ENCODE measurements around the gene FUT1. TPM values are rescaled to one million over a fixed set of nuclear protein-coding genes. Genes with fewer than 3 reads are reported as not detected.

Gene FUT1
- total and polyA plus RNA-seq, 4 donors = 0.48 to 6.8 (median 1.0) TPM

DNA sequence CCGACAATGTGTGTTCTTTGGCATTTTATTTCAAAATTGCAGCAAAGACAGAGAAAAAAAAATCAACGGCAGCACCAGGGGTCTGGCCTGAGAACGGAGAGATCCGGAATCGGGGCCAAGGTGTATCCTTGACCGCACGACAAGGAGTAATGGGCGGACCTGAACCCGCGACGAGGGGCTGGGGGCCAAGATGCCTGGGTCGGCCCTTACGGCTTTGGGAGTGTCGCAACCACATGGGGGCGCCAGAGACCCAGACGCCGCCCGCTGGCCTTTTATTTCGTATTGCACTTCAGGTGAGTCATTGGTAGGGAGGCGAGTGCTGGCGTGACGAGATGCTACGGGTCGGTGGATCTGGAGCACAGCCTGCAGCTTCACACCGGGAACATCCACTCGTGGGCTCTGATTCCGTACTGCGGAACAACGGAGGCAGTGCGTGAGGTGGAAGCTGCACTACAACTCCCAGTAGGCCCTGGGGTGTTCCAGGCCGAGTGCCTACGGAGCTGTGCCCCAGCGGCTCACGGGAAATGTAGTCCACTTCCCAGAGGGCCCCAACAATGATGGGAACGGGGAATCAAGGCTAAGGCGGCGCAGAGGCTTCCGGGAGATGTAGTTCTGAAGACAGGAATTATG, 42.7 kb upstream of the FUT1 start:
- peak; percentile 90 for DNase-seq (ENCODE audit: low spot score)
- Histone ChIP-seq H3K27me3 (ENCODE audit: control insufficient read depth in 4 of 4, insufficient read depth in 4 of 4, low read length in 3 of 4) (no peaks in the 10 kb centered on the region), H3K9ac (ENCODE audit: low read depth in 1 of 2, low read length in 2 of 2) (peak overlapping the region; percentile 10 to 51), H3K36me3 (ENCODE audit: control insufficient read depth in 4 of 4, insufficient read depth in 3 of 4, low read depth in 1 of 4, low read length in 3 of 4) (peaks cover 0 to 8% (median 0%) of the 10 kb centered on the region in 4 donors), H3K27ac (ENCODE audit: low read depth in 1 of 2, low read length in 2 of 2) (peak overlapping the region; percentile 72 to 81), H3K9me3 (ENCODE audit: control insufficient read depth in 4 of 4, low read length in 3 of 4) (no peaks in the 10 kb centered on the region), H3K4me3 (ENCODE audit: low read depth in 1 of 3, low read length in 3 of 3) (peak overlapping the region; percentile 43 to 77 (median 75)), H3K4me1 (ENCODE audit: control insufficient read depth in 4 of 4, insufficient read depth in 4 of 4, low read length in 3 of 4) (peaks cover 2 to 16% (median 11%) of the 10 kb centered on the region in 4 donors)
- 1% methylated on average over 38 of the region's 38 CpGs for WGBS
- TF ChIP-seq NR2F2 (IDR thresholded peaks at IDR 0.05) (peak; percentile 6), GABPA (IDR thresholded peaks at IDR 0.05 in 1 of 2, conservative IDR thresholded peaks at IDR 0.05 in 1 of 2) (peak in 1 of 2 donors; percentile 65), YY1 (IDR thresholded peaks at IDR 0.05) (peak; percentile 81), SP1 (IDR thresholded peaks at IDR 0.05) (peak; percentile 40), JUND (IDR thresholded peaks at IDR 0.05) (peak; percentile 65 to 78), RAD21 (IDR thresholded peaks at IDR 0.05) (peak; percentile 91 to 96), FOXA1 (IDR thresholded peaks at IDR 0.05) (no peak), FOXA2 (IDR thresholded peaks at IDR 0.05) (no peak), RXRA (IDR thresholded peaks at IDR 0.05) (peak in 1 of 2 donors; percentile 21)
- TF ChIP-seq, protein P1, sequence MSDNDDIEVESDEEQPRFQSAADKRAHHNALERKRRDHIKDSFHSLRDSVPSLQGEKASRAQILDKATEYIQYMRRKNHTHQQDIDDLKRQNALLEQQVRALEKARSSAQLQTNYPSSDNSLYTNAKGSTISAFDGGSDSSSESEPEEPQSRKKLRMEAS (IDR thresholded peaks at IDR 0.05) = no peak
- TF ChIP-seq, protein P2, sequence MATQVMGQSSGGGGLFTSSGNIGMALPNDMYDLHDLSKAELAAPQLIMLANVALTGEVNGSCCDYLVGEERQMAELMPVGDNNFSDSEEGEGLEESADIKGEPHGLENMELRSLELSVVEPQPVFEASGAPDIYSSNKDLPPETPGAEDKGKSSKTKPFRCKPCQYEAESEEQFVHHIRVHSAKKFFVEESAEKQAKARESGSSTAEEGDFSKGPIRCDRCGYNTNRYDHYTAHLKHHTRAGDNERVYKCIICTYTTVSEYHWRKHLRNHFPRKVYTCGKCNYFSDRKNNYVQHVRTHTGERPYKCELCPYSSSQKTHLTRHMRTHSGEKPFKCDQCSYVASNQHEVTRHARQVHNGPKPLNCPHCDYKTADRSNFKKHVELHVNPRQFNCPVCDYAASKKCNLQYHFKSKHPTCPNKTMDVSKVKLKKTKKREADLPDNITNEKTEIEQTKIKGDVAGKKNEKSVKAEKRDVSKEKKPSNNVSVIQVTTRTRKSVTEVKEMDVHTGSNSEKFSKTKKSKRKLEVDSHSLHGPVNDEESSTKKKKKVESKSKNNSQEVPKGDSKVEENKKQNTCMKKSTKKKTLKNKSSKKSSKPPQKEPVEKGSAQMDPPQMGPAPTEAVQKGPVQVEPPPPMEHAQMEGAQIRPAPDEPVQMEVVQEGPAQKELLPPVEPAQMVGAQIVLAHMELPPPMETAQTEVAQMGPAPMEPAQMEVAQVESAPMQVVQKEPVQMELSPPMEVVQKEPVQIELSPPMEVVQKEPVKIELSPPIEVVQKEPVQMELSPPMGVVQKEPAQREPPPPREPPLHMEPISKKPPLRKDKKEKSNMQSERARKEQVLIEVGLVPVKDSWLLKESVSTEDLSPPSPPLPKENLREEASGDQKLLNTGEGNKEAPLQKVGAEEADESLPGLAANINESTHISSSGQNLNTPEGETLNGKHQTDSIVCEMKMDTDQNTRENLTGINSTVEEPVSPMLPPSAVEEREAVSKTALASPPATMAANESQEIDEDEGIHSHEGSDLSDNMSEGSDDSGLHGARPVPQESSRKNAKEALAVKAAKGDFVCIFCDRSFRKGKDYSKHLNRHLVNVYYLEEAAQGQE (IDR thresholded peaks at IDR 0.05) = peak; percentile 19
- TF ChIP-seq, protein P3, sequence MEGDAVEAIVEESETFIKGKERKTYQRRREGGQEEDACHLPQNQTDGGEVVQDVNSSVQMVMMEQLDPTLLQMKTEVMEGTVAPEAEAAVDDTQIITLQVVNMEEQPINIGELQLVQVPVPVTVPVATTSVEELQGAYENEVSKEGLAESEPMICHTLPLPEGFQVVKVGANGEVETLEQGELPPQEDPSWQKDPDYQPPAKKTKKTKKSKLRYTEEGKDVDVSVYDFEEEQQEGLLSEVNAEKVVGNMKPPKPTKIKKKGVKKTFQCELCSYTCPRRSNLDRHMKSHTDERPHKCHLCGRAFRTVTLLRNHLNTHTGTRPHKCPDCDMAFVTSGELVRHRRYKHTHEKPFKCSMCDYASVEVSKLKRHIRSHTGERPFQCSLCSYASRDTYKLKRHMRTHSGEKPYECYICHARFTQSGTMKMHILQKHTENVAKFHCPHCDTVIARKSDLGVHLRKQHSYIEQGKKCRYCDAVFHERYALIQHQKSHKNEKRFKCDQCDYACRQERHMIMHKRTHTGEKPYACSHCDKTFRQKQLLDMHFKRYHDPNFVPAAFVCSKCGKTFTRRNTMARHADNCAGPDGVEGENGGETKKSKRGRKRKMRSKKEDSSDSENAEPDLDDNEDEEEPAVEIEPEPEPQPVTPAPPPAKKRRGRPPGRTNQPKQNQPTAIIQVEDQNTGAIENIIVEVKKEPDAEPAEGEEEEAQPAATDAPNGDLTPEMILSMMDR (IDR thresholded peaks at IDR 0.05; ENCODE audit: low read depth, low read length, missing input control) = peak; percentile 78
- TF ChIP-seq, protein P4, sequence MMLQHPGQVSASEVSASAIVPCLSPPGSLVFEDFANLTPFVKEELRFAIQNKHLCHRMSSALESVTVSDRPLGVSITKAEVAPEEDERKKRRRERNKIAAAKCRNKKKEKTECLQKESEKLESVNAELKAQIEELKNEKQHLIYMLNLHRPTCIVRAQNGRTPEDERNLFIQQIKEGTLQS (IDR thresholded peaks at IDR 0.05) = peak; percentile 67

DNA sequence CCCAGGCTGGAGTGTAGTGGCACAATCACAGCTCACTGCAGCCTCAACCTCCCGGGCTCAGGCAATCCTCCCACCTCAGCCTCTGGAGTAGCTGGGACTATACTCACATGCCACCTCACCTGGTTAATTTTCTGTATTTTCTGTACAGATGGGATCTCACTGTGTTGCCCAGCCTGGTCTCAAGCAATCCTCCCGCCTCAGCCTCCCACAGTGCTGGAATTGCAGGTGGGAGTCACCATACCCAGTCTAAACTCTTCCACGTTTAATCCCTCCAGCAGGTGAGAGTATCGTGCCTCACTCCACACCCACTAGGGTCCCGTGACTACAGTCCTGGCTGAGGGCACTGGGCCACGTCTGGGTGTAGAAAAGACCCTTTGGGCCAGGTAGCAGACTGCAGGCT, 41.9 kb upstream of the FUT1 start:
- Histone ChIP-seq H3K27ac (ENCODE audit: low read depth in 1 of 2, low read length in 2 of 2) (no peak overlapping the region), H3K9ac (ENCODE audit: low read depth in 1 of 2, low read length in 2 of 2) (no peak overlapping the region), H3K27me3 (ENCODE audit: control insufficient read depth in 4 of 4, insufficient read depth in 4 of 4, low read length in 3 of 4) (no peaks in the 10 kb centered on the region), H3K36me3 (ENCODE audit: control insufficient read depth in 4 of 4, insufficient read depth in 3 of 4, low read depth in 1 of 4, low read length in 3 of 4) (peaks cover 0 to 2% (median 0%) of the 10 kb centered on the region in 4 donors), H3K9me3 (ENCODE audit: control insufficient read depth in 4 of 4, low read length in 3 of 4) (no peaks in the 10 kb centered on the region), H3K4me3 (ENCODE audit: low read depth in 1 of 3, low read length in 3 of 3) (no peak overlapping the region), H3K4me1 (ENCODE audit: control insufficient read depth in 4 of 4, insufficient read depth in 4 of 4, low read length in 3 of 4) (peaks cover 2 to 16% (median 11%) of the 10 kb centered on the region in 4 donors)
- DNase-seq (ENCODE audit: low spot score) = no peak
- 90% methylated on average over 6 of the region's 6 CpGs for WGBS
- no peak for TF ChIP-seq NR2F2 (IDR thresholded peaks at IDR 0.05)
- TF ChIP-seq HNF4A (conservative IDR thresholded peaks at IDR 0.05) = no peak
- no peak for TF ChIP-seq FOXA2 (IDR thresholded peaks at IDR 0.05)
- no peak for TF ChIP-seq EGR1 (IDR thresholded peaks at IDR 0.05; ENCODE audit: low read depth in 2 of 2)
- TF ChIP-seq, protein P3 (IDR thresholded peaks at IDR 0.05; ENCODE audit: low read depth, low read length, missing input control) = no peak
- no peak for TF ChIP-seq RAD21 (IDR thresholded peaks at IDR 0.05)
- no peak for TF ChIP-seq SP1 (IDR thresholded peaks at IDR 0.05)

Data from liver (tissue), 9 donors.